Stimulated activated CD4-positive, alpha-beta T cell treated with anti-CD3 and anti-CD28 coated beads, Interleukin-1b, Interleukin-23, amount 100 ng/mL, for 4 hours (primary cell): ENCODE data around the gene WDR55.
"Not testable (repeated sequence)": the region's sequence is repeated elsewhere in the genome, so short reads cannot be mapped to it uniquely, and the experiment has no call there.

ENCODE experiments used
- DNase-seq, 2 donors: peaks; one replicate each; pipeline ENCODE4 v3.0.0-alpha.2; 2020; ENCODE audit warnings: low read depth in 2 of 2

WDR55 gene

DNA sequence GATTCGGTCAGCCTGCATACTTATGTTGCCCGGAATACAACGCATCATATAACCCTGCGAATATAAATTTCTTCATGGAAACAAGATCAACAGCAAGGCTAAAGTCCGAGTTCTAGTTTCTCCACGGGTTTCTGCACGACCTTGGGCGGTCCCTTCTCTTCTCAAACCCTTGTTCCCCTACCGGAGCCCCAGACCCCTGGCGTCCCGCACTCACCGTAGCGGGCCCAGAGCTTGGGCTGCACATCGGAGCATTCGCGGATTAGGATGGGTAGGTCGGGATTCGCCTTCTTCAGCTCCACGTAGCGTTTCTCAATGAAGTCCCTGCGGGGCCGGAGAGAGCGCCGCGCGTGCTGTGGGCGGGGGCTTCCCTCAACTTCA is 17.7 kb upstream of the WDR55 start:
- no peak for DNase-seq

DNA sequence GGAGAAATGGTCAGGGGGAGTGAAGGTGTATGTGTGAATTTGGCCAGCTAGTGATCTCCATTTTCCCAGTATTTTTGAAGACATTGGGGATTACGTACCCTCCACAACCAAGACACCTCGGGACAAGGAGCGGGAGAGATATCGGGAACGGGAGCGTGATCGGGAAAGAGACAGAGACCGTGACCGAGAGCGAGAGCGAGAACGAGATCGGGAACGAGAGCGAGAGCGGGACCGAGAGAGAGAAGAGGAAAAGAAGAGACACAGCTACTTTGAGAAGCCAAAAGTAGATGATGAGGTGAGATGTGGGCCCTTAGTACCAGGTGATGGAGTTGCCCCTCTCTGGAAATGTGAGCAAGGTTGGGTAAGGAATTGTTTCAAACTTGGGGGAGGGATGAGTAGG is 5.8 kb upstream of the WDR55 start:
- no peak for DNase-seq

DNA sequence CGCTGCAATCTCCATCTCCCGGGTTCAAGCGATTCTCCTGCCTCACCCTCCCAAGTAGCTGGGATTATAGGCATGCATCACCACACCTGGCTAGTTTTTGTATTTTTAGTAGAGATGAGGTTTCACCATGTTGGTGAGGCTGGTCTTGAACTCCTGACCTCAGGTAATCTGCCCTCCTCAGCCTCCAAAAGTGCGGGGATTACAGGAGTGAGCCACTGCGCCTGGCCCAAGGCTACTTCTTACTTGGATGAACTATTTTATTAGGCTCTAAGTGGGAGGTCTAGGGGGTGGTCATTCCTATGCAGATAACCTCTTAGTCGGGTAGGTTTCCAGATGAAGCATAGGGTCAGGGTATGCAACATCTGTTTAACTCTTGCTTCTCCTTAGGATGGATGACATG is 4.3 kb upstream of the WDR55 start:
- DNase-seq, result not testable (repeated sequence)

- DNase-seq, result no peak
Observed at GRCh38 chr5:140664030-140664358, 710 bp upstream of the WDR55 start.

DNA sequence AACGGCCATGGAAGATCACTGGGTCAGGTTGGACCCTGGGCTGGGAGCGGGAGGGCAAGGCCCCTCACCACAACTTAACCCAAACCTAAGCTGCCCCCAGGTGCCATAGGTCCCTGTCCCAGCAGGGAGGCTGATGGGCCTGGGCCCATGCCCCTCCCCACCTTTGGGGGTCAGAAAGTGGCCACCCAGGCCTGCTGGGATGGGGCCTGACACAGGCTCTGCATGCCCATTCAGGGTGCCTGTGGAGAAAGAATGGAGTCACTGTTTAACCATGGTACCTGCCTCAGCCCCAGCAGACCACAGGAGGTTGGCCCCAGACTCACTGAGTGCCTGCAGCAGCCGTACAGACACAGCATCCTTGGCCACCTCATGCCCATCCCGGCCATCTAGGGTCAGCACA is 6.3 kb downstream of the WDR55 start:
- not testable (repeated sequence) for DNase-seq

- no peak for DNase-seq
Observed at GRCh38 chr5:140671472-140672125, 6.9 kb downstream of the WDR55 start.

DNA sequence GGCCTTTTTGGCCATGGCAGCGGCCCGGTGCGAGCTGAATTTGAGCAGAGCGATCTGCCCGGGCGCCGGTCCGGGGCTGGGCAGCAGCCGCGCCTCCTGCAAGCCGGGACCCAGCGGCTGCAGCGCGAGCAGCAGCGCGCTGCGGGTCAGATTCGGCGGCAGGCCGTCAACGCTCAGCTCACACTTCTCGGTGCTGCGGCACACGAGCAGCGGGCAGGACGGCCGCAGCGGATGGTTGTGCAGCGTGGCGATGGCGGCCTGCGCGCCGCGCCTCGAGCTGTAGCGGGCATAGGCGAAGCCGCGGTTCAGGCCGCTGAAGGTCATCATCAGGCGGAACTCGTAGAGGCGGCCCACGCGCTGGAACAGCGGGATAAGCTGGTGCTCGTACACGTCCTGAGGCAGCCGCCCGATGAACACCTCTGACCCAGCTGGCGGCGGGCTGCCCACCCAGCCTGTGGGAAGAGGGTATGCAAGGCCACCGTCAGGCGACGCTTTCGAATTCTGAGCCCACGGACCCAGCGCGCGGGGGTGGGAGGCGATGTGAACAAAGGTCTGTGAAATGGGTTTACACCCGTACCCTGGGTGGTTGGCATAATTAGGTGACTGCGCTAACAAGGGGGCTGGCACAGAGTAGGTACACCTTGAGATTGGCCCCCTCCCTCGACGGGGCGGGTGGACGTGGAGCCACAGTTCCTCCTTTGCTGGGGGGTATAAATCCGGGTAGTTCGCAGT is 7.9 kb downstream of the WDR55 start:
- no peak for DNase-seq

- DNase-seq, result no peak
Observed at GRCh38 chr5:140673187-140673976, 8.7 kb downstream of the WDR55 start, which contains the start of gene DND1. Gene DND1, minus strand, starts transcription at chr5:140673576. Its CDS starts 34 bp downstream, at chr5:140673542.

- DNase-seq, result no peak
Observed at GRCh38 chr5:140674211-140674610, 9.5 kb downstream of the WDR55 start.

DNA sequence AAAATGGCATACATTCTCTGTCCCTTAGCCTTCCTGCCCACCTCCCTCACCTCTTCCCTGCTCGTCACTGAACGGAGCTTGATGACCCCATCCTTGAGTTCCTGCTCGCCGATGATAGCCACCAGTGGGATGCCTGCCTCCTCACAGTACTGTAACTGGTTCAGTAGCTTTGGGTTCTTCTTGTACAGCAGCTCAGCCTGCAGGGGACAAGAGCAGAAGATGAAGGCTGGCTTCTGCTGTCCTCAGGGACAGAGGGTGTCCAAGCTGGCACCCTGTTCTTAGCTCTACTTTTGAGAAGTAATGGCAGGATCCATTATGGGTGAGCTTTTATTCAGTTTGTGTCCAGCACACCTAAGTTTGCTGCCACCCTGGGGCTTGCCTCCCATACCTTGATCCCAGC is 9.9 kb downstream of the WDR55 start:
- DNase-seq, result no peak

DNA sequence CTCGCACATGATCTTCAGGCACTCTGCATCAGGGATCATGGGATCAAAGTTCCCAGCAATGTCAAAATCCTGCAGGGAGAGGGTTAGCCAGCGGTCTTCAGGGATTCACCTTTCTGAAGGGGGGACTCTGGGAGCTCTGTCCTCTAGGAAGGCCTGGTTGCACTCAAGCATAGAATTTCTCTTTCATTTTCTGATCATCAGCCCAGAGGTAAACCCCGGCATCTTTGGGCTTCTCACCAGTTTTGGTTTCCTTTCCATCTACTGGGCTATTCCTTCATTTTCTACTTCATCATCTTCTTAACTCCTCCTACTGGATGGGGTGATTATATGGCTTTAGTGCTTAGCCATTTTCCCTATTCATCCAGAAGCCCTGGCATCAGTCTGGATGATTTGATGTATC is 13.2 kb downstream of the WDR55 start:
- no peak for DNase-seq

DNA sequence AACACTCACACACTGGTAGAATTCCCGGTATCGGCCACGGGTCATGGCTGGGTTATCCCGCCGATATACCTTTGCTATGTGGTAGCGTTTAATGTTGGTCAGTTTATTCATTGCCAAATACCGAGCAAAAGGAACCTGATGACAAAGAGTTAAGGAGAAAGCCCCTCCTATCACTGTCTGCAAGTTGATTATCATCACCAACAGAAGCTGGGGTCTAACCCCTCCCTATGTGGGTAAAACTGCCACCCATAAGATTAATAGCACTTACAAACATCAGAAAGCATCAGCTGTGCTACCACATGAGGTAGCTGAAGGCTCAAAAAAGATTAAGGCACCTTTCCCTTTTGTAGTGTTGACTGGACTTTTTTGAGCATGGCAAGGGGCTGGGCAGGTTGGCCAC is 14.3 kb downstream of the WDR55 start:
- no peak for DNase-seq

DNA sequence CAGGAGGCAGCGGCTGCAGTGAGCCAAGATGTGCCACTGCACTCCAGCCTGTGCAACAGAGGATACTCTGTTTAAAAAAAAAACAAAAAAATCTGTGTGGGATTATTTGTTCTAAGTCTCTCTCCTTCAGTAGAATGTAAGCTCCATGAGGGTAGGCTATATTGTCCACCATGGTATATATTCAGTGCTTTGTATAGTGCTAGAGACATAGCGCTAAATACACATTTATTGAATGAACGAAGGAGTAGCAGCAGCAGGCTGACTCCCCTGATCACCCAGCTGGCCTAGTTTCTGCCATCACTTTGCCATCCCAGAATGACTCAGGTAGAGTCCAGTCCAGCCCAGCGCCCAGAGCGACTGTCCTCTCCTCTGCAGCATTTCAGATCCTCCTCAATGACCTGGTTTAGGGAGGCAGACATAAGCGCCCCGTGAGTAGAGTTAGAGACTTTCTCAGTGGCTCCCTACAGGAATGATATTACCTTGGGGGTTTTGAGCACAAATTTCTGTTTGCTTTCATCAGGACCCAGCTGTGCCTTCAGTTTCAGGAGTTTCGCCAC is 25.8 kb downstream of the WDR55 start:
- no peak for DNase-seq

DNA sequence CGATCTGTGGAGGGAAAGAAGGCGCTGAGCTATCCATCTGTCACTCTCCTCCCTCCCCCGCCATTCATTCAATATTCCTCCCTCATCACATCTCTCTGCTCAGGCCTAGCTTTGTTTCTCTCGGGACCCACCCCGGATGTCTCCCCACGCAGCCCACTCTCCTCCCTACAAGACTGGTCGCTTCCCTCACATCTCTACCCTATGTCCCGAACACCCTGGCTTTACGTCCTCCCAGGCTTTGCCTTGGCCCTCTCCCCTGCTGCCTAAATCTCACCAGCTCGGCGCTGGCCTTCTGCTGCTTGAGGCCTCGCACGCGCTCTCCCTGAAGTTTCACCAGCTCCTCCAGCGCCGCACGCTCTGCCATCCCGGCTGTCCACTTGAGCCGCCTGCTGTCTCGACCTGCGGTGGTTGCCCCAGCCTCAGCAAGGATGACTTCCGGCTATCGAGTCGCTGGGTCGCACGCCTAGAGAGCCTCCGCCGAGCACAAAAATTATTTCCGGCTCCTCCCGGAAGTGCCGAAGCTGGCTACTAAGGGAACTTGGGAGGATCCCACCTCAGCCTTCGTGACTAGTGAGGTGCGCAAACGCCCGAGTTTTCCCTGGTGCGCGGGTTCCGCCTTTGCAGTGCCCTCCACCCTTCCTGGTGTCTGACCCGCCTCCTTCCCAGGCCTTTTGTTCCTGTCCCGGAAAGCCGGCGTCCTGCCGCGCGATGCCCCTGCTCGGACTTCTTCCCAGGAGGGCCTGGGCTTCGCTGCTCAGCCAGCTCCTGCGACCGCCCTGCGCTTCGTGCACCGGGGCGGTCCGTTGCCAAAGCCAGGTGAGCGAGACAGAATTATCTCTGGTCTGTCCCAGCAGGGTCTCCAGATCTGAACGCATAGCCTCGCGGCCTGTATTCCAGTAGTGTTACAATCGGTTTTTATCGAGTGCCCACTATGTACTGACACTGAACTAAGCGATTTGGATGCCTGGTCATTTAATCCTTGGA is 26.5 kb downstream of the WDR55 start, which contains the start of the genes HARS1 and HARS2:
Gene HARS1, minus strand, starts transcription at position 430 of the 984 bp plus-strand sequence. Its CDS starts 66 bp downstream, at position 364.
Gene HARS2, plus strand, starts transcription at position 515 of the 984 bp plus-strand sequence. Its CDS starts 194 bp downstream, at position 709.
- peak; percentile 58 to 67 for DNase-seq

- DNase-seq, result no peak
Observed at GRCh38 chr5:140694276-140694675, 29.6 kb downstream of the WDR55 start.

DNA sequence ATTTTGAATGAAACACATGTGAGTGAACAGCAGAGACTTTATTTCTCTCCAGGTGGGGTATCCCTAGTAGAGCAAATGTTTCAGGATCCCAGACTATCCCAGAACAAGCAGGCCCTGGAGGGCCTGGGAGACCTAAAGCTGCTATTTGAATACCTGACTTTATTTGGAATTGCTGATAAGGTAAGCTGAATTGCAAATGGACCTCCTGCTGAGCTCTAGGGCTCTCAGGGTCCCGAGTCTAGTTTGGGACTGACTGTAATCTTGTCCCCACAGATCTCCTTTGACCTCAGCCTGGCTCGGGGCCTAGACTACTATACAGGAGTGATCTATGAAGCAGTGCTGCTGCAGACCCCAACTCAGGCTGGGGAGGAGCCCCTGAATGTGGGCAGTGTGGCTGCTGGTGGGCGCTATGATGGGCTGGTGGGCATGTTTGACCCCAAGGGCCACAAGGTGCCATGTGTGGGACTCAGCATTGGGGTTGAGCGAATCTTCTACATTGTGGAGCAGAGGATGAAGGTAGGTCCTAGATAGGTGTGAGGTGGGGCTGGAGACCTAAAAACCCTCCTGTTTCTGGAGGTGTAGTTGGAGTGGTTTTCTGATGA is 32.3 kb downstream of the WDR55 start:
- no peak for DNase-seq

GRCh38 chr5:140700177-140701144 is 35.8 kb downstream of the WDR55 start, which contains the start of gene ZMAT2:
Gene ZMAT2, plus strand, starts transcription at chr5:140700447. Its CDS starts 14 bp downstream, at chr5:140700461.
- DNase-seq, result peak; percentile 81 to 87

GRCh38 chr5:140707812-140708211 is 43.1 kb downstream of the WDR55 start:
- no peak for DNase-seq

- not testable (repeated sequence) for DNase-seq
Observed at GRCh38 chr5:140708787-140709186, 44.1 kb downstream of the WDR55 start.
